Astrocyte of the spinal cord (primary cell): ENCODE results near the gene WFDC1.
A peak's percentile ranks its signal among the peaks of the same experiment; 100 is the strongest.

Experiments
- DNase-seq: peaks from one replicate; pipeline ENCODE4 v3.0.0; 2011; ENCODE audit warnings: low read depth, low spot score
- H3K4me3 ChIP-seq: 2 replicates; pipeline ENCODE4 v1.5.1; 2011; ENCODE audit warnings: low read depth, mild to moderate bottlenecking, low read length, moderate library complexity
- CTCF ChIP-seq: IDR thresholded peaks from 2 replicates; pipeline ENCODE4 v1.5.1; 2012; ENCODE audit warnings: low read depth, mild to moderate bottlenecking, low read length, inconsistent platforms
- in situ Hi-C: cut with HindIII; loops from 2 replicates; pipeline ENCODE4 v1.10.0; 2017; ENCODE audit warnings: low sequenced_read_pairs

WFDC1 gene

GRCh38 chr16:84357191-84357651, 62.5 kb downstream of the WFDC1 start:
- peak; percentile 25 for DNase-seq
- H3K4me3 ChIP-seq, result no peak overlapping the region
- TF ChIP-seq CTCF, result no peak
- in situ Hi-C loops, result no loop called here

GRCh38 chr16:84358601-84359295, 64.1 kb downstream of the WFDC1 start:
- no peak for DNase-seq
- in situ Hi-C loops, result no loop called here
- H3K4me3 ChIP-seq, result no peak overlapping the region
- TF ChIP-seq CTCF, result no peak

- no peak for TF ChIP-seq CTCF
- H3K4me3 ChIP-seq, result no peak overlapping the region
- in situ Hi-C loops, result no loop called here
- DNase-seq, result no peak
Measured at GRCh38 chr16:84359326-84359725, 64.6 kb downstream of the WFDC1 start.

GRCh38 chr16:84360170-84360569, 65.5 kb downstream of the WFDC1 start:
- in situ Hi-C loops, result no loop called here
- H3K4me3 ChIP-seq, result no peak overlapping the region
- TF ChIP-seq CTCF, result no peak
- DNase-seq, result peak; percentile 2

- TF ChIP-seq CTCF, result no peak
- DNase-seq, result no peak
- no peak overlapping the region for H3K4me3 ChIP-seq
- in situ Hi-C loops, result no loop called here
Measured at GRCh38 chr16:84360748-84361147, 66.1 kb downstream of the WFDC1 start.

- no peak for DNase-seq
- in situ Hi-C loops, result no loop called here
- H3K4me3 ChIP-seq, result no peak overlapping the region
- no peak for TF ChIP-seq CTCF
Measured at GRCh38 chr16:84361546-84361945, 66.9 kb downstream of the WFDC1 start.
